ENCODE measurements around the gene CEP112. TPM values are rescaled to one million over a fixed set of nuclear protein-coding genes. Genes with fewer than 3 reads are reported as not detected.

The CEP112 gene
- total RNA-seq, 1 experiment from 2014 or later, result 9.5 TPM

- no peak overlapping the region for H3K4me3 ChIP-seq (ENCODE audit: low read depth in 2 of 2, low read length in 2 of 2)
- H3K27me3 ChIP-seq (ENCODE audit: control insufficient read depth, insufficient read depth, low read length), result no peaks in the 10 kb centered on the region
- in situ Hi-C loops (cut with HindIII; ENCODE audit: low pct_unique_long_range_greater_than_20kb, low sequenced_read_pairs) (no loop called here), intact Hi-C loops (cut with micrococcal nuclease; ENCODE audit: unreplicated experiment) (no loop called here)
- no peak overlapping the region for H3K27ac ChIP-seq (ENCODE audit: low read length)
- H3K9me3 ChIP-seq (ENCODE audit: control insufficient read depth, insufficient read depth, low read depth, low read length), result no peaks in the 10 kb centered on the region
- BruUV-seq (replicated peaks), result no TSS peak
- no peak for TF ChIP-seq TCF7L2 (IDR thresholded peaks at IDR 0.05; ENCODE audit: low read depth, low read length)
- no peak for TF ChIP-seq POLR2AphosphoS5 (IDR thresholded peaks at IDR 0.05; ENCODE audit: low read depth, low read length)
- POLR2A ChIA-PET, result no interaction called here
- DNase-seq (ENCODE audit: low read depth, low spot score) (no peak), ATAC-seq (no peak)
- H3K36me3 ChIP-seq (ENCODE audit: control insufficient read depth, insufficient read depth, low read length), result no peaks in the 10 kb centered on the region; the same call in 1 of the 2 replicates
- CTCF ChIA-PET, result no interaction called here
- no peaks in the 10 kb centered on the region for H3K4me1 ChIP-seq (ENCODE audit: control insufficient read depth, insufficient read depth, low read length)
Measured at GRCh38 chr17:65952586-65952985, 239.3 kb downstream of the CEP112 start.

GRCh38 chr17:65952015-65952414, 239.9 kb downstream of the CEP112 start:
- no peak for ATAC-seq
- DNase-seq (ENCODE audit: low read depth, low spot score), result no peak
- Histone ChIP-seq H3K4me1 (ENCODE audit: control insufficient read depth, insufficient read depth, low read length) (no peaks in the 10 kb centered on the region), H3K9me3 (ENCODE audit: control insufficient read depth, insufficient read depth, low read depth, low read length) (no peaks in the 10 kb centered on the region), H3K27ac (ENCODE audit: low read length) (no peak overlapping the region), H3K27me3 (ENCODE audit: control insufficient read depth, insufficient read depth, low read length) (no peaks in the 10 kb centered on the region), H3K36me3 (ENCODE audit: control insufficient read depth, insufficient read depth, low read length) (no peaks in the 10 kb centered on the region; the same call in 1 of the 2 replicates), H3K4me3 (ENCODE audit: low read depth in 2 of 2, low read length in 2 of 2) (no peak overlapping the region)
- no peak for TF ChIP-seq TCF7L2 (IDR thresholded peaks at IDR 0.05; ENCODE audit: low read depth, low read length)
- TF ChIP-seq, protein P1, sequence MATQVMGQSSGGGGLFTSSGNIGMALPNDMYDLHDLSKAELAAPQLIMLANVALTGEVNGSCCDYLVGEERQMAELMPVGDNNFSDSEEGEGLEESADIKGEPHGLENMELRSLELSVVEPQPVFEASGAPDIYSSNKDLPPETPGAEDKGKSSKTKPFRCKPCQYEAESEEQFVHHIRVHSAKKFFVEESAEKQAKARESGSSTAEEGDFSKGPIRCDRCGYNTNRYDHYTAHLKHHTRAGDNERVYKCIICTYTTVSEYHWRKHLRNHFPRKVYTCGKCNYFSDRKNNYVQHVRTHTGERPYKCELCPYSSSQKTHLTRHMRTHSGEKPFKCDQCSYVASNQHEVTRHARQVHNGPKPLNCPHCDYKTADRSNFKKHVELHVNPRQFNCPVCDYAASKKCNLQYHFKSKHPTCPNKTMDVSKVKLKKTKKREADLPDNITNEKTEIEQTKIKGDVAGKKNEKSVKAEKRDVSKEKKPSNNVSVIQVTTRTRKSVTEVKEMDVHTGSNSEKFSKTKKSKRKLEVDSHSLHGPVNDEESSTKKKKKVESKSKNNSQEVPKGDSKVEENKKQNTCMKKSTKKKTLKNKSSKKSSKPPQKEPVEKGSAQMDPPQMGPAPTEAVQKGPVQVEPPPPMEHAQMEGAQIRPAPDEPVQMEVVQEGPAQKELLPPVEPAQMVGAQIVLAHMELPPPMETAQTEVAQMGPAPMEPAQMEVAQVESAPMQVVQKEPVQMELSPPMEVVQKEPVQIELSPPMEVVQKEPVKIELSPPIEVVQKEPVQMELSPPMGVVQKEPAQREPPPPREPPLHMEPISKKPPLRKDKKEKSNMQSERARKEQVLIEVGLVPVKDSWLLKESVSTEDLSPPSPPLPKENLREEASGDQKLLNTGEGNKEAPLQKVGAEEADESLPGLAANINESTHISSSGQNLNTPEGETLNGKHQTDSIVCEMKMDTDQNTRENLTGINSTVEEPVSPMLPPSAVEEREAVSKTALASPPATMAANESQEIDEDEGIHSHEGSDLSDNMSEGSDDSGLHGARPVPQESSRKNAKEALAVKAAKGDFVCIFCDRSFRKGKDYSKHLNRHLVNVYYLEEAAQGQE (IDR thresholded peaks at IDR 0.05; ENCODE audit: insufficient read depth in 1 of 2, low read depth in 2 of 2, low read length in 1 of 2), result no peak
- intact Hi-C loops (cut with micrococcal nuclease; ENCODE audit: unreplicated experiment), result no loop called here
- in situ Hi-C loops (cut with HindIII; ENCODE audit: low pct_unique_long_range_greater_than_20kb, low sequenced_read_pairs), result no loop called here
- CTCF ChIA-PET, result no interaction called here
- POLR2A ChIA-PET, result no interaction called here
- BruUV-seq (replicated peaks), result no TSS peak

- ATAC-seq (no peak), DNase-seq (ENCODE audit: low read depth, low spot score) (no peak)
- H3K36me3 ChIP-seq (ENCODE audit: control insufficient read depth, insufficient read depth, low read length), result no peaks in the 10 kb centered on the region; the same call in 1 of the 2 replicates
- POLR2A ChIA-PET, result no interaction called here
- no TSS peak for BruUV-seq (replicated peaks)
- TF ChIP-seq SIN3A (IDR thresholded peaks at IDR 0.05; ENCODE audit: borderline replicate concordance, insufficient read depth, low read depth, low read length) (no peak), TCF7L2 (IDR thresholded peaks at IDR 0.05; ENCODE audit: low read depth, low read length) (no peak), POLR2AphosphoS5 (IDR thresholded peaks at IDR 0.05; ENCODE audit: low read depth, low read length) (no peak)
- TF ChIP-seq, protein P2, sequence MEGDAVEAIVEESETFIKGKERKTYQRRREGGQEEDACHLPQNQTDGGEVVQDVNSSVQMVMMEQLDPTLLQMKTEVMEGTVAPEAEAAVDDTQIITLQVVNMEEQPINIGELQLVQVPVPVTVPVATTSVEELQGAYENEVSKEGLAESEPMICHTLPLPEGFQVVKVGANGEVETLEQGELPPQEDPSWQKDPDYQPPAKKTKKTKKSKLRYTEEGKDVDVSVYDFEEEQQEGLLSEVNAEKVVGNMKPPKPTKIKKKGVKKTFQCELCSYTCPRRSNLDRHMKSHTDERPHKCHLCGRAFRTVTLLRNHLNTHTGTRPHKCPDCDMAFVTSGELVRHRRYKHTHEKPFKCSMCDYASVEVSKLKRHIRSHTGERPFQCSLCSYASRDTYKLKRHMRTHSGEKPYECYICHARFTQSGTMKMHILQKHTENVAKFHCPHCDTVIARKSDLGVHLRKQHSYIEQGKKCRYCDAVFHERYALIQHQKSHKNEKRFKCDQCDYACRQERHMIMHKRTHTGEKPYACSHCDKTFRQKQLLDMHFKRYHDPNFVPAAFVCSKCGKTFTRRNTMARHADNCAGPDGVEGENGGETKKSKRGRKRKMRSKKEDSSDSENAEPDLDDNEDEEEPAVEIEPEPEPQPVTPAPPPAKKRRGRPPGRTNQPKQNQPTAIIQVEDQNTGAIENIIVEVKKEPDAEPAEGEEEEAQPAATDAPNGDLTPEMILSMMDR (IDR thresholded peaks at IDR 0.05), result no peak
- TF ChIP-seq, protein P1 (IDR thresholded peaks at IDR 0.05; ENCODE audit: insufficient read depth in 1 of 2, low read depth in 2 of 2, low read length in 1 of 2), result no peak
- no peaks in the 10 kb centered on the region for H3K9me3 ChIP-seq (ENCODE audit: control insufficient read depth, insufficient read depth, low read depth, low read length)
- no peaks in the 10 kb centered on the region for H3K4me1 ChIP-seq (ENCODE audit: control insufficient read depth, insufficient read depth, low read length)
- intact Hi-C loops (cut with micrococcal nuclease; ENCODE audit: unreplicated experiment), result no loop called here
- H3K27me3 ChIP-seq (ENCODE audit: control insufficient read depth, insufficient read depth, low read length), result no peaks in the 10 kb centered on the region
- CTCF ChIA-PET, result no interaction called here
- no peak overlapping the region for H3K27ac ChIP-seq (ENCODE audit: low read length)
- H3K4me3 ChIP-seq (ENCODE audit: low read depth in 2 of 2, low read length in 2 of 2), result no peak overlapping the region
- in situ Hi-C loops (cut with HindIII; ENCODE audit: low pct_unique_long_range_greater_than_20kb, low sequenced_read_pairs), result no loop called here
Measured at GRCh38 chr17:65947831-65948230, 244.1 kb downstream of the CEP112 start.
